A673 (cell line): ENCODE measurements around the gene FBXW8.

Experiments used
- CTCF ChIP-seq: fragments of 300-800, 200-600 bp; sonication (generic); conservative IDR thresholded peaks from 2 replicates; pipeline ENCODE4 v1.5.1; 2017; ENCODE audit warnings: low read depth, mild to moderate bottlenecking, antibody characterized with exemption, low read length, moderate library complexity, mixed read lengths
- EZH2 ChIP-seq: fragments of 200-600 bp; sonication (generic); IDR thresholded peaks from 2 replicates; pipeline ENCODE4 v1.6.1; 2017; ENCODE audit warnings: borderline replicate concordance, low read depth, mild to moderate bottlenecking, mixed read lengths, antibody characterized with exemption, low read length; ENCODE audit not compliant: poor library complexity, severe bottlenecking

- TF ChIP-seq CTCF (no peak), EZH2 (peak; percentile 59)
Observed at GRCh38 chr12:116881877-116882507, 28.8 kb upstream of the FBXW8 start.
